GM19372 (cell line): ENCODE data around the gene CASQ2.

ENCODE experiments used
- ATAC-seq: cut with Tn5 transposase; IDR thresholded peaks from one replicate; pipeline ENCODE4 v1.9.1; 2021; ENCODE audit warnings: mild to moderate bottlenecking, low read depth, moderate library complexity; ENCODE audit not compliant: unreplicated experiment

Gene CASQ2

GRCh38 chr1:115768549-115768948, at the start of gene CASQ2:
Gene CASQ2 (minus strand): TSS chr1:115768714. CDS start chr1:115768541, 173 bp downstream.
- ATAC-seq = no peak

DNA sequence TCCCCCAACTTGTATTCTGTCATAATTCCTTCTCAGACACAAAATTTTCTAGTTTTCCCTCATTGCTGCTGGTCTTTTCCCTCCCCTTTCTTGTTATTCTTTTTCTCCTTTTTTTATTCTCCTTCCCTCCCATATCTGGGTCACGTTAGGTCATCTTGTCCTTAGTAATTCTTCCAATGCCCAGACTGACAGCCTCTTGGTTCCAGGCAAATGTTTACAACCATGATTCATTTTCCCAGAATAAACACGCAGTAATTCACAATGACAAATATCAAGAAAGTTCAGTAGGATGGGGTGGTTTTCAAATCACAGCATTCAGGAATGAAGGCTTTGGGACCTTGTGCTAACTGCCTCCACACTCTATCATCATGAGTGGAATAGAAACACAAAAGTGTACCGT, 47.2 kb upstream of the CASQ2 start:
- ATAC-seq = no peak

DNA sequence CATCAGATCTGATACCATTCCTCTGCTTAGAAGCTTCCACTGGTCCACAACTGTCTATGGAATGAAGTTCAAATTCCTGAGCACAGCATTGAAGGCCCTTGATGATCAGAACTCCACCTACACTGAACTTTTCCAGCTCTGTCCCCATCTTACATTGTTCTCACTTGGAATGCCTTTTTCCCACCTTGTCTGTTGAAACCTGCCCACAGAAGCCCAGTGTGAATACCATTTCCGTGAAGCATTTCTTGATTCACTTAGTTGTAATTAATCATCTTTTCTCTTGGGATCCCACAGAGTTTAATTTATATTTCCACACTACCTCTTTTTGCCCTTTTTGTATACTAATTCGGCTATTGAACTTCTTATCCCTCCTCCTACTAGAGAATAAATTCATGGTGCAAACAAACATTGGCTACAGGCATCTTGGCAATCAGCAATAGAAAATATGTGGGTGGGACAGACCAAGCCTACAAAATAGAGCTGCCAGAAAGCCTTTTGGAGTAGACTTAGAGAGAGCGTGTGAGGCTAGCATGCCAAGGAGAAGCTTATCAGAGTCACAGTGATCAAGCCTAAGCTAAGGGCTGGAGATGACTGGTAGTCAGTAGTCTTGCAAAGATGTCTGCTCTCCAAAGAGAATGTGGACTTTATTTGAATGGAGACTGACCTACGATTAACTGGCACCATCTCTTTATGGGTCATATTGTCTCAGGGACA, 46.3 kb upstream of the CASQ2 start:
- no peak for ATAC-seq

GRCh38 chr1:115813727-115814126, 45.2 kb upstream of the CASQ2 start:
- ATAC-seq = no peak

GRCh38 chr1:115811140-115811828, 42.8 kb upstream of the CASQ2 start:
- no peak for ATAC-seq

GRCh38 chr1:115810609-115811008, 42.1 kb upstream of the CASQ2 start:
- ATAC-seq = no peak

- ATAC-seq = no peak
Measured at GRCh38 chr1:115809847-115810246, 41.3 kb upstream of the CASQ2 start.

- ATAC-seq = no peak
Measured at GRCh38 chr1:115809076-115809475, 40.6 kb upstream of the CASQ2 start.

- no peak for ATAC-seq
Measured at GRCh38 chr1:115807723-115808122, 39.2 kb upstream of the CASQ2 start.

GRCh38 chr1:115805597-115805996, 37.1 kb upstream of the CASQ2 start:
- ATAC-seq = no peak

DNA sequence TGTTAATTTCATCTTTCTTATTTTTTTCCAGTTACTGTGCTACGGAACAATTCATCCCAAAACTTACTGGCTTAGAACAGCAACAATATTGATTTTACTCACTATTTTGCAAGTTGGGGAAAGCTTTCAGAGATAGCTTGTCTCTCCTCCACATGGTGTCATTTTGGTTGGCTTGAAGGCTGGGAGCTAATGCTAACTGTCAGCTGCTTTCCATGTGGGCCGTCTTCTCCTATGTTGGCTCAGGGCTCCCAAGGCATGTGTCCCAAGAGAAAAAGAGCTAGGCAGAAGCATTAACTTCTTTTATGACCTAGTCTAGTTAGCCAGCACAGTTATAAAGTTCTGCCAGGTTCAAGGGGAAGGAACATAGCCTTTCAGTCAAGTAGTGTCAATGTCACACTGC, 33.9 kb upstream of the CASQ2 start:
- ATAC-seq = no peak

- ATAC-seq = no peak
Measured at GRCh38 chr1:115797486-115797885, 29.0 kb upstream of the CASQ2 start.

DNA sequence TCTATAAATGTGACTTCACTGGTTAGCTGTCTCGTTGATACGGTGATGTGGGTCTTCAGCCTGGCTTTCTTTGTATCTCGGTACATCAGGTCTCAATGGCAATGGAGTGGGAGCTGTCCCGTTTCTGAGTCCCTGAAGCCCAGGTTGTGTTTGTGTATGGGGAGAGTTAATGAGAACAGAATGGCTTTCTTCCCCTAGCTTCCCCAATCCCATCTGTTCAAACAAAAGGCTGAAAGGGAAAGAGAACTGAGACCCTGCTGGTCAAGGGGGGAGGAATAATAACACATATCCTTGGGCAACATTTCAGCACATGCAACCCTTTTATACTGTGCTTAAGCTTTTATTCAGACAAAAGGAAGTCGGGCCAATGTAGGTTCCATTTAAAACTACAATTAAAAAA, 28.4 kb upstream of the CASQ2 start:
- no peak for ATAC-seq

GRCh38 chr1:115796036-115796435, 27.5 kb upstream of the CASQ2 start:
- no peak for ATAC-seq

DNA sequence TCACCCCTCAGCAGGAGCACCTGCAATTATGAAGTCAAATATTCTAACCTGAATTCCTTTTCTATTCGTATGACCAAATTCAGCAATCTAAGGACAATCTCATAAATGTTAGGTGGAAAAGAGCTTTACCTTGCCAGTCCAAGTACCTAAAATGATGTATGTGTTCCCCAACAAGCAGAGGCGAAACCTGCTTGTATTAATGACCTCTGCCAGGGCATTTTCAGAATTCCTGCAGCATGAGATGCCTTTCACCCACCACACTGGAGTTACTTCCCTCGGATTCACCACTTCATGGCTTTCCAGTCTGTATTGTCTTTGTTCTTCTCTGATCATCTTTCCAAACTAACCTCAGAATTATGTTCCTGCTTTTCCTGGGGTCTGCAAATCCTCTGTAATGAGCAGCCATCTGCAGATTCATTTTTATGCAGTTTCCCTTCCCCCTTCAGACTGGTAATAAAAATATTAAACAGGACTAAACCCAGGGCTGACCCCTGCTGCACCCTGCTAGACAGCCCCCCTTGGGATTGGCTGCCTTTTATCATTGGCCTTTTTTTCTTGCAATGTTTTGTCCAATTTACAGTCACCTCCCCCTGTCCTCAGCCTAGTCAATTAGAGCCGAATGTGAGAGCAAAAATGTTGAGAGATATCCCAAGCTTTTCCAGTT, 26.6 kb upstream of the CASQ2 start:
- ATAC-seq = no peak

DNA sequence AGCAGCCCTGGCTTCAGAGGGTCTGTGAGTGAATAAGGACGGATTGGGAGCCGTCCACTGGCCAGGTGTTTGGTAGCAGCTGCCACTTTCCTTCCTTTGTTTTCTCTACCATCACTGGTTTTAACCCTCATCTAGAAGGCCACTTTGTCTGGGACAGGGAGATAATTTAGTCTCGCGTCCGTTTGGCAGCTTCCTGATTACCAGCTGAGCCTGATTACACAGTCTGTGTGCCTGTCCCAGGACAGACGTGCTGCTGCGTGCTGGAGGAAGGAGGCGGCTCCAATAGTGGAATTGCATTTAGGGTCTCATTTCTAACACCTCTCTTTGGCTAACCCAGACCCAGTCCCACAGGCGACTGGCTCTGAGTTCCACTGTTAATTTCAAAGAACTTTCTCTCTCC, 24.6 kb upstream of the CASQ2 start:
- ATAC-seq = no peak

DNA sequence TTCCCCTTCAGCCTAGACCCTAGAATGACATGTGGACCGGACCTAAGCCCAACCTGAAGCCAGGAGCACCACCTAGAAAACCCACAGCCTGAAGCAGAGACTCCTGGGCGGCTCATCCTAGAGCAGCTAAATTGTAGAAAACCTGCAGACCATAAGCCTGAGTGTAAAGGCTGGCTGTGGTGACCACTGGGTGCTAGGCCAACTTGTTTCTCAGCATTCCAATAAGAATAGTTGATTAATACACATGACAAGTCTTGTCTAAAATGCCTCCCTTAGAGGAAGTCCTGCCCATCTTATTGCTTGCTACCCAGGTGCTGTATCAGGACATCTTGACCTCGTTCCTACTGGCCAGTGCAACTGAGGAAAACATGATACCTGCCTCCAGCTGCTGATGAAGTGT, 23.3 kb upstream of the CASQ2 start:
- no peak for ATAC-seq

DNA sequence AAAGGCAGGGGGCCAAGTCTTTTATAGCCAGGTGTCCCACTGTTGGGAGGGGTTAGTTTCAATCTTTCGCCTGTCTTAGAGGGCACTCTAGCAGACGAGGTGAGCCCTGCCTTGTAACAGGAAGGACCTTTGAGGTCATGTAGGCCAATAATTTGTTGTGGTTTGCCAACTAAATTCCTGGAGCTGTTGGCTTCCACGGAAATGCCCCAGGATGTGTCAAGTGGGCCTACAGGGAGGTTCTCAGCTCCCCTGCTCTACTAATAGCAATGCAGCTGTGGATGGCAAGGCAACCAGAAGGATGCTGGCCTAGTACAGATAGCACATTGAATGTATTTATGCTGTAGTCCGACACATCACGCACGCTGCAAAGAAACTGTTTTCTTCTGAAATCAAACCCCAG, 22.3 kb upstream of the CASQ2 start:
- no peak for ATAC-seq

GRCh38 chr1:115790356-115790755, 21.8 kb upstream of the CASQ2 start:
- ATAC-seq = no peak

GRCh38 chr1:115783311-115783710, 14.8 kb upstream of the CASQ2 start:
- no peak for ATAC-seq

- ATAC-seq = no peak
Measured at GRCh38 chr1:115782571-115783281, 14.2 kb upstream of the CASQ2 start.
